PC-3 (cell line): Measurements from ENCODE around the gene ATXN10. TPM values are rescaled to one million over a fixed set of nuclear protein-coding genes. Genes with fewer than 3 reads are reported as not detected.

ENCODE experiments used
- ATAC-seq: fragments of 200-7000 bp; cut with Tn5 transposase; 2 replicates; pipeline ENCODE4 v1.9.1; 2020; ENCODE audit warnings: mild to moderate bottlenecking, moderate library complexity
- BruUV-seq: library from RNA; stranded (reverse); fragments of 400-500 nt; replicated peaks from 2 replicates; lab custom pipeline; 2021; lab: Mats Ljungman, UMichigan
- CTCF ChIA-PET: fragments of 300-600 bp; sonication (Branson Sonifier 250); formaldehyde crosslinking; loops from one replicate; lab custom pipeline; 2022; ENCODE audit warnings: antibody characterized with exemption; lab: Charles Lee
- POLR2A ChIA-PET: fragments of 300-600 bp; sonication (Branson Sonifier 250); formaldehyde crosslinking; loops from one replicate; lab custom pipeline; 2022; ENCODE audit warnings: antibody characterized with exemption; ENCODE audit not compliant: unreplicated experiment; lab: Charles Lee
- DNase-seq: peaks from one replicate; pipeline ENCODE4 v3.0.0-alpha.2; 2015
- H2AFZ ChIP-seq: fragments of 300-600 bp; sonication (generic); 2 replicates; pipeline ENCODE4 v1.6.0; 2016; ENCODE audit warnings: antibody characterized with exemption, low read length
- H3F3A ChIP-seq: fragments of 300-600 bp; sonication (generic); one replicate; pipeline ENCODE4 v1.6.0; 2017; ENCODE audit warnings: antibody characterized with exemption, low read length, control low read depth, mild to moderate bottlenecking; ENCODE audit not compliant: unreplicated experiment
- H3K27ac ChIP-seq: fragments of 300-600 bp; sonication (generic); 2 replicates; pipeline ENCODE4 v1.5.1; 2016; ENCODE audit warnings: mild to moderate bottlenecking, low read length
- H3K27me3 ChIP-seq: fragments of 300-600 bp; sonication (generic); 2 replicates; pipeline ENCODE4 v1.6.1; 2016; ENCODE audit warnings: low read length, mixed read lengths
- H3K36me3 ChIP-seq: fragments of 300-600 bp; sonication (generic); 2 replicates; pipeline ENCODE4 v1.6.1; 2016; ENCODE audit warnings: low read depth, mixed run types, low read length, mixed read lengths
- H3K4me1 ChIP-seq: fragments of 300-600 bp; sonication (generic); 2 replicates; pipeline ENCODE4 v1.5.1; 2016; ENCODE audit warnings: low read length; ENCODE audit not compliant: insufficient read depth
- H3K4me2 ChIP-seq: fragments of 300-600 bp; sonication (generic); 2 replicates; pipeline ENCODE4 v1.6.0; 2016; ENCODE audit warnings: low read length
- H3K4me3 ChIP-seq: fragments of 300-600 bp; sonication (generic); 2 replicates; pipeline ENCODE4 v1.5.1; 2016; ENCODE audit warnings: mild to moderate bottlenecking, low read length, mixed read lengths
- H3K79me2 ChIP-seq: fragments of 300-600 bp; sonication (generic); 2 replicates; pipeline ENCODE4 v1.6.1; 2017; ENCODE audit warnings: low read length, mixed read lengths
- H3K9ac ChIP-seq: fragments of 300-600 bp; sonication (generic); 2 replicates; pipeline ENCODE4 v1.6.0; 2016; ENCODE audit warnings: mild to moderate bottlenecking, low read length
- H3K9me2 ChIP-seq: fragments of 300-600 bp; sonication (generic); replicated peaks from 2 replicates; pipeline ENCODE4 v1.6.1; 2016; ENCODE audit warnings: mixed run types, low read length, mixed read lengths
- H3K9me3 ChIP-seq: fragments of 300-600 bp; sonication (generic); 2 replicates; pipeline ENCODE4 v1.6.1; 2016; ENCODE audit warnings: low read length, mixed read lengths
- H4K20me1 ChIP-seq: fragments of 300-600 bp; sonication (generic); 2 replicates; pipeline ENCODE4 v1.6.1; 2016; ENCODE audit warnings: low read length, mixed read lengths
- CTCF ChIP-seq: fragments of 300-600 bp; sonication (generic); conservative IDR thresholded peaks from 2 replicates; pipeline ENCODE4 v1.5.1; 2017; ENCODE audit warnings: antibody characterized with exemption, low read depth, mild to moderate bottlenecking, low read length
- EZH2 ChIP-seq: fragments of 300-600 bp; sonication (generic); IDR thresholded peaks from one replicate; pipeline ENCODE4 v1.6.1; 2017; ENCODE audit warnings: antibody characterized with exemption, mild to moderate bottlenecking, low read length; ENCODE audit not compliant: unreplicated experiment
- EZH2phosphoT487 ChIP-seq: fragments of 300-600 bp; sonication (generic); IDR thresholded peaks from 2 replicates; pipeline ENCODE4 v1.6.1; 2018; ENCODE audit warnings: mild to moderate bottlenecking, antibody characterized with exemption, low read length, borderline replicate concordance
- intact Hi-C: fragments of 100-400 bp; cut with micrococcal nuclease; formaldehyde crosslinking; loops from 2 replicates; pipeline ENCODE4 v1.9.0; 2023
- total RNA-seq: library from RNA; depleted of rRNA; stranded (reverse); fragments of >200 nt; gene quantifications from 2 replicates; pipeline ENCODE4 v1.2.3, GENCODE V29; 2014

Gene ATXN10
- total RNA-seq, 1 experiment from 2014 or later: 40.6 TPM

- DNase-seq: no peak
- Histone ChIP-seq H3K9ac (no peak overlapping the region), H3K79me2 (peaks cover 19% of the 10 kb centered on the region; the same call in 1 of the 2 replicates), H3K4me2 (no peak overlapping the region), H3K27me3 (no peaks in the 10 kb centered on the region), H3K4me1 (peaks cover 10% of the 10 kb centered on the region), H2AFZ (no peak overlapping the region), H3K36me3 (no peaks in the 10 kb centered on the region), H3K9me3 (no peaks in the 10 kb centered on the region), H4K20me1 (no peaks in the 10 kb centered on the region), H3K27ac (no peak overlapping the region), H3F3A (peaks cover 7% of the 10 kb centered on the region), H3K4me3 (no peak overlapping the region), H3K9me2 (no peaks in the 10 kb centered on the region)
- ATAC-seq: no peak
- intact Hi-C loops: no loop called here
- BruUV-seq: no TSS peak
- ChIA-PET CTCF (no interaction called here), POLR2A (no interaction called here)
- no peak for TF ChIP-seq EZH2
Observed at GRCh38 chr22:45771711-45772110, 100.1 kb downstream of the ATXN10 start.

- H3K4me2 ChIP-seq: no peak overlapping the region
- ChIA-PET POLR2A (no interaction called here), CTCF (no interaction called here)
- H3K27ac ChIP-seq: no peak overlapping the region
- H3F3A ChIP-seq: peaks cover 15% of the 10 kb centered on the region
- no peak overlapping the region for H3K4me3 ChIP-seq
- BruUV-seq: no TSS peak
- no peaks in the 10 kb centered on the region for H3K9me2 ChIP-seq
- H3K4me1 ChIP-seq: peaks cover 20% of the 10 kb centered on the region
- no peaks in the 10 kb centered on the region for H3K36me3 ChIP-seq
- no peaks in the 10 kb centered on the region for H4K20me1 ChIP-seq
- H3K9me3 ChIP-seq: no peaks in the 10 kb centered on the region
- H3K9ac ChIP-seq: no peak overlapping the region
- H2AFZ ChIP-seq: no peak overlapping the region
- intact Hi-C loops: no loop called here
- no peaks in the 10 kb centered on the region for H3K27me3 ChIP-seq
- DNase-seq (no peak), ATAC-seq (no peak)
- H3K79me2 ChIP-seq: peaks cover 19% of the 10 kb centered on the region; the same call in 1 of the 2 replicates
- TF ChIP-seq EZH2: no peak
- TF ChIP-seq CTCF: no peak
- no peak for TF ChIP-seq EZH2phosphoT487
Observed at GRCh38 chr22:45772743-45773142, 101.1 kb downstream of the ATXN10 start.

- no TSS peak for BruUV-seq
- no peak for TF ChIP-seq EZH2
- no peak for TF ChIP-seq CTCF
- no peak for TF ChIP-seq EZH2phosphoT487
- H3K9me3 ChIP-seq: no peaks in the 10 kb centered on the region
- no peak overlapping the region for H3K4me2 ChIP-seq
- POLR2A ChIA-PET: no interaction called here
- no peak overlapping the region for H2AFZ ChIP-seq
- peaks cover 22% of the 10 kb centered on the region for H3F3A ChIP-seq
- H3K9me2 ChIP-seq: no peaks in the 10 kb centered on the region
- H3K4me1 ChIP-seq: peaks cover 28% of the 10 kb centered on the region
- no peak overlapping the region for H3K27ac ChIP-seq
- no peaks in the 10 kb centered on the region for H3K27me3 ChIP-seq
- CTCF ChIA-PET: no interaction called here
- no peak overlapping the region for H3K4me3 ChIP-seq
- H4K20me1 ChIP-seq: no peaks in the 10 kb centered on the region
- no peak for DNase-seq
- peaks cover 32% of the 10 kb centered on the region for H3K79me2 ChIP-seq
- intact Hi-C loops: no loop called here
- no peak for ATAC-seq
- no peak overlapping the region for H3K9ac ChIP-seq
- 0 out of 2 replicates have a peak, but pooled peaks cover 3% of the 10 kb centered on the region for H3K36me3 ChIP-seq
Observed at GRCh38 chr22:45774001-45774670, 102.5 kb downstream of the ATXN10 start.
